Activated gamma-delta T cell (primary cell): ENCODE measurements around the gene PROK2.

Source experiments
- DNase-seq: peaks from one replicate; lab custom pipeline; 2025; lab: John Stamatoyannopoulos, UW

PROK2 gene

DNA sequence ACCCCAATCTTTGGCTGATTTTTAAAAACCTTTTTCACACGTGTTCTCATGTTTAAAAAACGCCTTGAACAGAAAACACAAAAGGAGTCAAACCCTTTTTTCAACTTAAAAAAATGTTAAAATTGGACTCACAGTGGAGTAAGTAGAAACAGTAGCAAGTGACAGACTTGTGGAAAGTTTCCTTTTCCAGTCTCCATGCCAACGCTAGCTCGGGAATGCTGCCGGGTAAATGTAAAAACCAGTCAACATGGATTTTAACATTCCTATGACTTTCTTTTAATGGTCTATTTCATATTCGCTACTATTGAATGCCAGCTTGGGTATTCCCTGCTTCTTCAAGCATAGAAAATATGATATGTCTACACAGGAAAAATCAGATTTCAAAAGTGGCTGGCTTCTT, 1.6 kb upstream of the PROK2 start:
- DNase-seq, result no peak

DNA sequence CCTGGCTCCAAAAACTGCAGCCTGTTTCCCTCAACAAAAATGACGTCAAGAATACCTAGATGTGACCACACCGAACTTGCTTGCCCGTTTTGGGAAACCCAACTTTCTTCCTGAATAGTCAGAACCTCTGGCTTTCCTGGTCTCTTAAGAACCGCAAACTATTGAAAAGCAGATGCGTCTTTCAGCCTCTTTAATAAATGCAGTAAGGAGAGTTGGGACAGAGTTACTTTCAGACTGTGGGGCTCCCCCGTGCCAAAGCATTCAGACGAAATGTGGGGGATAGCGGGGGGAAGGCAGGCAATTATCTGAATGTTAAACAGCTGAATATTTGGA, 1.2 kb upstream of the PROK2 start:
- no peak for DNase-seq

DNA sequence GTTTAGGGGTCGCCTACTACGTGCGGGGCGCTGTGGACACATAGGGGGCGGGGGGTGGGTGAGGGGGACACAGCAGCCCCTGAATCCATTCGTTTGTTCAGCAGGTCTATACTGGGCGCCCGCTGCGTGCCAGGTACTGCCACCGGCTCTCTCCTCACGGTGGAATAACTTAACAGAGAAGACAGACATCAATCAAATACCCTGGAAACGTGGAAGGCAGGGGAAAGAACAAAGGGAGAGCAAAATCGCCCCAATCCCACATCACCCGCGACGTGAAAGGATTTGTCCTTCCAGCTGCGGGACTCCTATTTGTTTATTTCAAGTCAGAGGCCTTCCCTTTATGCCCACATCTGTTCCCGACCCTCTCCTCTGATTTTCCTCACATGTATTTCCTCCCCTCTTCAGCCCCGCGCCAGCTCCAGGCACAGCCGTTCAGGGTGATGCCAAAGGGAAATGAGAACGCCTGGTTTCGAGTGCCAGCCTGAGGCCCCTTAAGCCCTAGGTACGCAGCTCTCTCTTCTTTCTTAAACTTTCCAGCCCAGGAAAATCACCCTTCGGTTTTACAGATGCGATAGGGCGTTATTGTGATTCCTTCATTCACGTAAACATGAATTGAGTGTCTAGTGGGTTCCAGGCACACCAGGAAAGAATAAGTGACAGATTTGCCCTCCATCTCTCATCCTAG, 726 bp upstream of the PROK2 start:
- no peak for DNase-seq

DNA sequence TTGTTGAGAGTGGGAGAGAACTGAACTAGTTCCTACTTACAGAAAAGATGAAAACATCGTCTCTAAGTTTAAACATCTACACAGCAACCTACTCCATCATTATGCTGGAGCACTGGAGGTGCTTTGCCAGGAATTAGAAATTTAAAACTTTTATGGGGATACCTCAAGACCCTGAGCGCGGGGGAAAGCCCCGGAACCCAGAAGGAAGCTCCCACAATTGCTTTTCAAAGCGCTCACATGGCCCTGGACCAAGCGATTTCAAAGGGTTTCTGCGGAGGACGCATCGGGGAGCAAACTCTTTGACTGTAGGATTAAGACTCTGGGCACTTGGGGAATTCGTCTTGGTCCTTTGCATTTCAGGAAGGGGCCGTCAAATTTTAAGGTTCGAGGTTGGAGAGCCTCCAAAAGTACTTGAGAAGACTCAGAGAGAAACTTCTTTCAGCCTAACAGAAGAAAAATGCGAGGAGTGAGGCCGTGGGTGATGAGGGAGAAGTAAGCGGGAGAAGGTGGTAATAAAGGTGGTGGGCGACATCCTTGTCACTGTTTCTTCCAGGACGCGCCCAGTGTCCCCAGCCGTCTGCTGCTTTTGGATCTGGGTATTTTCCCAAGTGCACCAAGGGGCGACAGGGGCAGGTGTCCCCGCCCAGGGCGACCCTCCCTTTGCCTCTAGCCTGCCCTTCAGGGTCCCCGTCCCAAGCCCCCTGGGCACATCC, 591 bp downstream of the PROK2 start:
- no peak for DNase-seq

DNA sequence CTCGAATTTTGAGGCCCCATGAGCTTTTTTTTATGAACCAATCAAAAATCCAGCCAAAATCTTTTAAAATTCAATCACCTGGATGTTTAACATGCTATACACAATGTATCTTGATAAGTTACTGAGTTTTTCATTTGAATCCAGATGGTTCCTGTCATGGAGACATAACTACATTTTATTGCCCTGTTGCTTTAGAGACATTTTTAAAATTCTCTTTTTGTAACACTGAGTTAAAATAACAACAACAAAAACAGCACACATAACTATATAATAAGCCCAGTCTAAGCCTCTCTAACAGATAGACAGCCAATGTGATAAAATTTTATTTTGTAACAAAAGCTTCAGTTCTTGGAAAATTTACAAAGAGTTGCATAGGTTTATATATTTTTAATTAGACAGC, 1.8 kb downstream of the PROK2 start:
- no peak for DNase-seq

DNA sequence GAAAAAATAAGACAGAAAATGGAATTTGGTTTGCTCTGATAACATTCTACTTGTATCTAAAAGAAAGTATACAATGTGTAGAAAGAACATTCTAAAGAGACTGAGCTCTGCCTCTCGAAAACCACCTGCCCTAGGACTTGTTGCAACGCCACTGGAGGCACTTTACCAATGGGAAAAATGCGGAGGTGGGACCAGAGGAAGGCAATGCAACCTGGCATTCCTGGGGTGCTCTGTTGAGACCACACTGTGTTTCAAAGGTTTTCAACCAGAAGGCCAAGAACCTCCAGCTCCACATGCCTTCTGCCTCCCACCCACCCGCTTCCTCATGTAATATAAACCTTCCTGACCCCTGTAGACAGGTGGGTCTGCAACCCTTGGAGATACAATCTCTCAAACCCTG, 4.5 kb downstream of the PROK2 start:
- DNase-seq, result no peak

DNA sequence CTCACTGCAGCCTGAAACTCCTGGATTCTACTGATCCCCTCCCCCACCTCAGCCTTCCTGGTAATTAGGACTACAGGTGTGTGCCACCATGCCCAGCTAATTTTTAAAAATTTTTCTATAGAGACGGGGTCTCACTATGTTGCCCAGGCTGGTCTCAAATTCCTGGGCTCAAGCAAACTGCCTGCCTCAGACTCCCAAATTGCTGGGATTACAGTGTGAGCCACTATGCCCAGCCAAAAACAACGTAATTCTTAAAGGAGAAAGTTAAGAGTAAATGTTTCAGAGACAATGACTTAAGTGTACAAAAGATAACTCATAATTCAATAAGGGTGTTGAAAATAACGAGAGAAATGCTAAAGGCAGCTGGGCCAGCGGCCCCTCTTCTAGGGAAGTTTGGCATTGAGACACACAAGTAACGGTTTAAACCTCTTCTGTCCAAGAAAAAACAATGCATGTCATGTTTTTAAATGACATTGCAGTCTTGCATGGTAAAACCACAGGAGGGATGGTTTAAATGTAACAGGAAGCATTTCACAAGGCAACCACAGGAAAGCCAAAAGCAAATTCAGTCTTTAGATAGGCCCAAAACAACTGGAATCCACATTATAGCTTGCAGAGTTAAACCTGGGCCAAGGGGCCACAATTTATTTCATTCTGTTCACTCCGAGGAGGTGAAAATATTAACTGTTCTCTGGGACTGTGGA, 5.1 kb downstream of the PROK2 start:
- no peak for DNase-seq

DNA sequence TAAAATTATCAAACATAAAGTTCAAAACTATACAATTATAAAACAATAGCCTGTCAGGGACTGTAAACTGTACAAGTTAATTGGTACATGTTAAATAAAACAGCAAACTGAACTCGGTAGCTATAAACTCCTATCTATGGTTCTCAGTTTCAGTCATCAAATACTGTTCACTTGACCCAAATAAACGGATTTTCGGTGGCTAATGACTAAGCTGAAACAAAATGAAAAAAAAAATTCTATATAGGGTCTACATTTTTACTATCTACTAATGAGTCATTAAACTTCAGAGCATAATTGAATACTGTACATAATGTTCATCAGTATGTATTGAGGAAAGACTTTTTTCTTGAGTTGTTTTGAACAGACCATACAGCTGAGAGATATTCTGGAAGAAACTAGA, 6.6 kb downstream of the PROK2 start:
- no peak for DNase-seq

DNA sequence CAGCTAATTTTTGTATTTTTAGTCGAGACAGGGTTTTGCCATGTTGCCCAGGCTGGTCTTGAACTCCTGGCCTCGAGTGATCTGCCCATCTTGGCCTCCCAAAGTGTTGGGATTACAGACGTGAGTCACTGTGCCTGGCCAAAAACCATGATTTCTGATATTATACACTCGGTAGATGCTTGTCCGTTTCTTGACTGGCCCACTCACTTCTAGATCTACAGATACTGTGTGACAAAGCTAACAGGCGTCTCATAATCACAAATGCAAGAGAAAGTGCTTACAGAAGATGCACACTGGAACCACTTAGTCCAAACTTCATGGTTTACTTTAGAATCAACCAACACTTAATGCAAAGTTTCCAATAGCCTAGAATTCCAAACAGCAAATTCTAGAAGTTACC, 8.4 kb downstream of the PROK2 start:
- no peak for DNase-seq

DNA sequence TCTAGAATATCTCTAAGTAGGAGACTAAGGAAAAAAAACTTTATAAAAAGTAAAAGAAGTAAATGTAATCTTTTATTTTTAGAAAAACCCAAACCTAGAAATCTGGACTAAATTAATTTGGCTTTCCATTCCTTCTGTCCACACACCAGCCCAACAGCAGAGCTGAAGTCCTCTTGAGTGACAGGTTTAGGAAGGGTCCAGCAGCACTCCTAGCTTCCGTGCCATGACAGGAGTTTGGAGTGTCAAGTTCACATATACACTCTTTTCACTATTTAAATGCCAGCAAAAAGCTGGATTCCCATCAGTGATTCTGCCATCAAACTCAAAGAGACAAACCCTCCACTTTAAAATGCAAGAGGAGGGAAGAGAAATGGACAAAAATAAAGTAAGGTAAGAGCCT, 13.1 kb downstream of the PROK2 start:
- no peak for DNase-seq

DNA sequence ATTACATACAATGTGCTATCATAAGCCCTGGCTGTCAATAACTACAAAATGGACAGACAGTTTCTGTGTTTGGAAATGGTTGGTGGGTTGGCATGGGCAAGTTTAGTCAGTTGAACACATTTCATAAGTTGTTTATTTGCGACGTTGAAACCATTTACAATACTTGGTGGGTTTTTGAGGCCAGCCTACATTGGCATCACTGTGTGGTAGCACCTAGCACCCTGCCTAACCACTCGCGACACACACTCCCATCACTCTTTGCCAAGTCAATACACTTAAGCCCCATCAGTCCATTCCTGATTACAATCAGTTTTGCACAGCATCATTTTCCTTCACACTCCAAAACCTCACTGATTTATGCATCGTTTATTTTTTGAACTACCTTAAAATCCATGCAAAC, 13.8 kb downstream of the PROK2 start:
- no peak for DNase-seq

DNA sequence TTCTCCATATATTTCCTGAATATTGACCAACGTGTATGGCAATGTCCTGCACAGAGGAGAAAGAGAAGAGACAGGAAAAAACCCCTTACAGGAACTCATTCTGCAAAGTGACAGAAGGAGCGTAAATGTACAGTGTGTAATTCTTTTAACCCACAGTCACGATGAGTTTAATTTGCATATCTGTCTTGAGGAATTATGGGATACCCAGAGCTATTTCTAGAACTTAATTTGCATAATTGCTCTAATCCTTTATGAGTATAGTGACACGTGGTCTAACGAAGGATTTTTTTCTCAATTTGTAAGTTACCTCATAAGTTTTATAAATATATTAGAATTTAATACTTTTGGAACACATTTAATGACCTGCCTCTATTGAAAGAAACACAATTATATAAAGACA, 21.5 kb downstream of the PROK2 start:
- no peak for DNase-seq

DNA sequence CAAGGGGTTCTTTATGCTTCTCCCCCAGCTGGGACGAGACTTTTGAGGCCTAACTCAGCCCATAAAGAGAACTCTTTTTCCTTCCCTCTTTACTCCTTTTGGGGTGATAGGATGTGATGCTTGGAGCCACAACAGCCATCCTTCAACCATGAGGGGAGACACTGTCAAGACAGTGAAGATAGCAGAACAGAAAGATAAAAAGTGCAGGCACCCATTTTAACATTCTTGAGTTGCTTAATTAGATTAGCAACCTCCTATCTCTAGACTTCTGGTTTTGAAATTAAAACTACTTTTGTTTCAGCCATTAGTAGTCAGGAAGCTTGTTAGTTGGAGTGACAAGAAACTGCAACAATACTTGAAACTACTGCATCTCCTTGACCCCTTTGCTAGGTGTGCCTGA, 24.8 kb downstream of the PROK2 start:
- no peak for DNase-seq

DNA sequence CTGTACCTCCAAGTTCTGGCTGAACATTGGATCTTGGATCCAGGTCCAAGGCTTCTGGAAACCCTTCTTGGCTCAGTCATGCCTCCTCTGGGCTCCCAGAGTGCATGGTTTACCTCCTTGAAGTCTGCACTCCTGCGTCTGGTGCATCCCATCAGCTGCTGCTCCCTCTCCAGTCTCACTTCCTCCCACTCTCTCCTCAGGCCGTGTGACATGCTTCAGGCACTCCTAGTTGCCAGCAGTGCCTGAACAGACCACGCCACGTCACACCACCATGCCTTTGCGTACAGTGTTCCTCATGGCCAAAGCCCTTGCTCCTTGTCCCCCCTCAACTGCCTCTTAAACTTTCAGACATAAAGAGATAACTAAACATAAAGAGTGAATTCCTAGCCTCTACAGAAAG, 25.5 kb downstream of the PROK2 start:
- DNase-seq, result no peak

DNA sequence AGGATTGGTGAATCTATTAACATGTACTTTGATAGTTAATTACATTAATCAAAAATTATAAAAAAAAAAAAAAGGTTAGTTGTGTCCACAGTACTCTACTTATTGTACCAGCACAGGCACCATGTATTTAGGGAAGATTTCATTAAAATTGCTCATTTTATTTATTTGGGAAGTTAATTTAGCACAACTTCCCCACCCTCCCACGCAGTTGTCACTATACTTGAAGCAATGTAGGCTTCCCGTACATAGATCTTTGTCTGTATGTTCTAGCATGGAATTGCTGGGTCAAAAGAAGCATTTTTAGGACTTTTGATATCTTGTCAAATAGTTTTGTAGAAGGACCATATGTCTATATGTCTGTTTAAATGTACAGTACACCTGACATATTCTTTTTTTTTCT, 26.9 kb downstream of the PROK2 start:
- no peak for DNase-seq

DNA sequence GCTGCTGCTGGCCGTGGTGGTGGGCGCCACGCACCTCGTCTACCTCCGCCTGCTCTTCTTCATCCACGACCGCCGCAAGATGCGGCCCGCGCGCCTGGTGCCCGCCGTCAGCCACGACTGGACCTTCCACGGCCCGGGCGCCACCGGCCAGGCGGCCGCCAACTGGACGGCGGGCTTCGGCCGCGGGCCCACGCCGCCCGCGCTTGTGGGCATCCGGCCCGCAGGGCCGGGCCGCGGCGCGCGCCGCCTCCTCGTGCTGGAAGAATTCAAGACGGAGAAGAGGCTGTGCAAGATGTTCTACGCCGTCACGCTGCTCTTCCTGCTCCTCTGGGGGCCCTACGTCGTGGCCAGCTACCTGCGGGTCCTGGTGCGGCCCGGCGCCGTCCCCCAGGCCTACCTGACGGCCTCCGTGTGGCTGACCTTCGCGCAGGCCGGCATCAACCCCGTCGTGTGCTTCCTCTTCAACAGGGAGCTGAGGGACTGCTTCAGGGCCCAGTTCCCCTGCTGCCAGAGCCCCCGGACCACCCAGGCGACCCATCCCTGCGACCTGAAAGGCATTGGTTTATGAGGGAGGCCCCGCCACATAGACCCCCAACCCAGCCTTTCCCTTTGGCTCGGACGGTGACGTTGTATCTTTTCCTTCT, 30.2 kb downstream of the PROK2 start:
- DNase-seq, result no peak

DNA sequence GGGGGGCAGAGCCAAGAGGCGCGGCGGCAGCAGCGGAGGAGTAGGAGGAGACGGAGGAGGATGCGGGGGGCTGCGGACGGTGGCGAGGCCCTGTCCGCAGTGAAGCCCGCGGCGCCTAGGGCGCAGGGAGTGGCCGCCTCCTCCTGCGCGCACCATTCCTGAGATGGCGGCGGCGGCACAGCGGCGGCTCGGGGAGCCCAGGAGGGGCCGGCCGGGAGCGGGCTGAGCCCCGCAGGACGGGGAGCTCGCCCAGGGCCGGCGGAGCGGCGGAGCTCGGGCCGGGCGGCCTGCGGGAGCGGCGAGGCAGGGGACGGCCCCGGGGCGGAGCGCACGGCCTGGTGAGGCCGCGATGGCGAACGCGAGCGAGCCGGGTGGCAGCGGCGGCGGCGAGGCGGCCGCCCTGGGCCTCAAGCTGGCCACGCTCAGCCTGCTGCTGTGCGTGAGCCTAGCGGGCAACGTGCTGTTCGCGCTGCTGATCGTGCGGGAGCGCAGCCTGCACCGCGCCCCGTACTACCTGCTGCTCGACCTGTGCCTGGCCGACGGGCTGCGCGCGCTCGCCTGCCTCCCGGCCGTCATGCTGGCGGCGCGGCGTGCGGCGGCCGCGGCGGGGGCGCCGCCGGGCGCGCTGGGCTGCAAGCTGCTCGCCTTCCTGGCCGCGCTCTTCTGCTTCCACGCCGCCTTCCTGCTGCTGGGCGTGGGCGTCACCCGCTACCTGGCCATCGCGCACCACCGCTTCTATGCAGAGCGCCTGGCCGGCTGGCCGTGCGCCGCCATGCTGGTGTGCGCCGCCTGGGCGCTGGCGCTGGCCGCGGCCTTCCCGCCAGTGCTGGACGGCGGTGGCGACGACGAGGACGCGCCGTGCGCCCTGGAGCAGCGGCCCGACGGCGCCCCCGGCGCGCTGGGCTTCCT, 31.0 kb downstream of the PROK2 start, which contains the start of gene GPR27:
GPR27 (plus strand) TSS at position 155 of the 909 bp plus-strand sequence; CDS start at position 350, 195 bp downstream.
- peak; percentile 12 for DNase-seq

DNA sequence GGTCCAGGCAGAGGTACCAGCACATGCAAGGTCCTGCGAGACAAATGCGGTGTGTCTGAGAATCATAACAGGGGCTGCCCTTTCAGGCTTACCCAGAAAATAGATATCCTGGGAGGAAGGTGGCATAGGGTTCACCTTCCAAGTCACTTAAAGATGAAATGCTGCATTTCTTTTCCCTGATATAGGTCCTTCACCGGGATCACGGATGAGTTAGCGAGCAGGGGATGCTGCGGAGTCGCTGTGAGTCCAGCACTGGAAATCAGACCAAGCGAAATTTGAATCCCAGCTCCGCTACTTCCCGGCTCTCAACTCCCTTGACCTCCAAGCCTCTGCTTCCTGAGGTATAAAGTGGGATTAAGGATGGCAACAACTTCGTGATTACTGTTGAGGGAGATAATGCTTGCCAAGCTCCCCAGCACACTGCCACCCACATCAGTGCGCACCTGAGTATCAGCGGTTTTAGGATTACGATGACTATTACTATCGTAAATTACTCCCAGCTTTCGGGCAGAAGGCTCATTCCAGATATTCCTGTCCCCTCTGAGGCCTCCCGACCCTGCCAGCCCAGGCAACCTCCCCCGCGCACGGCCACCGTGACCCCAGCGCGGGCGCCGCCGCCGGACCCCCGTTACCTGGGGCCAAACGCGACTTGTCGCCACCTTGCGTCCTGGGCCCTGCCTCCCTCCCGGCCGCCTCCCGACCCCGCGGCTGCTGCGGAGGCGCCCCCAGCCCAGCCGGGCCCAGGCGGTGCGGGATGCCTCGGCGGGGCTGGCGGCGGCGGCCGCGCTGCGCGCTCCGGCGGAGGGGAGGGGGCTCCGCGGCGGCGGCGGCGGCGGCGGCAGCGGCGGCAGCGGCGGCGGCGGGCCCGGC, 31.9 kb downstream of the PROK2 start:
- no peak for DNase-seq

DNA sequence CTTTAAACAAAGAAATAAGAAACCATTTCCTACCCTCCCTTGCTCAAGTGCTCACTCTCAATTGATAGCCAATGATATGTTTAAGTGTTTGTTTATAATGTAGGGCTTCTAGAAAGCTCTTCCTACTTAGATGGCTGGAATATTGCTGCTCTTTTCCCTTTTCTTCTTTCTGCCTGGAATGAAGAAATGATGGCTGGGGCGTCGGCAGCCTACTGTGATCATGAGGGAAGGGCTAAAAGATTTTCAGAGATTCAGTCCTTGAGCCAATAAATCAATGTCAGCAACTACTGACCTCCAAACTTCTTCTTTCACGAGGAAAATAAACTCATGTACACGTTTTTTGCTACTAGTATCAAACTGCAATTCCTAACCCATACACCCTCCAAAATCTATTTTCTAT, 33.3 kb downstream of the PROK2 start:
- no peak for DNase-seq

DNA sequence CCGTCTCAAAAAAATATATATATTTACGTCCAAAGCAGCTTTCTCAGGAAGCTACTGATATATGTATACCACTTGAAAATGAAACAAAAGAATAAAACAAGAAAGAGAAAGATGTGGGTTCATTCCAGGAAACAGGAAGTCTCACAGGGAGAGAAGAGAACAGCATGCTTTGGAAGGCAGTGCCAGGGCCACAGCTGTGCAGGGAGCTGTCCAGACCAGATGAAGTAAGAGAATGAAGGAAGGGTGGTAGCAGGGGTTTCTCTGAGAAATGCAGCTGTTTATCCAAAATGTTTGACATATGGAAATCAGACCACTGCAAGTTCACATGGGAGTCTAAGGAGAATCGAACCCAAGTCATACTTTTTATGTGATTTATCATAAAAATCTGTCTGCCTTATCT, 40.2 kb downstream of the PROK2 start:
- no peak for DNase-seq

DNA sequence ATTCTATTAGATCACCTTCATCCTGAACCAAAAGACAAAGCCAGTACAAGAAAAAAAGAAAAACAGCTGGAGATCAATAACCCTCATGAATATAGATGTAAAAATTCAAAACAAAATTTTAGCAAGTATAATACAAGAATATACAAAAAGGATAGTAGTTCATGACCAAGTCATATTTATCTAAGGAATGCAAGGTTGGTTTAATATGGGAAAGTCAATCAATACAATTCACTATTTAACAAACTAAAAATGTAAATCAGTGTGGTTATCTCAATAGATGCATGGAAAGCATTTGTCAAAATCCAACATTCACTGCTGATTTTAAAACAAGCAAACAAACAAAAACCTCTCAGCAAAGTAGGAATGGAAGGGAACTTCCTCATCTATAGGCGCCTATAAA, 42.3 kb downstream of the PROK2 start:
- no peak for DNase-seq
